CD14-positive monocyte (primary cell): ENCODE results near the gene SORBS1. TPM values are rescaled to one million over a fixed set of nuclear protein-coding genes. Genes with fewer than 3 reads are reported as not detected.

Experiments
- DNase-seq, 3 donors: peaks; one replicate each; pipeline ENCODE4 v3.0.0-alpha.2; 2011 to 2022
- H2AFZ ChIP-seq: 2 replicates; pipeline ENCODE4 v1.6.0; 2012; ENCODE audit warnings: mild to moderate bottlenecking, low read depth, low read length, inconsistent platforms; ENCODE audit not compliant: insufficient read depth, poor library complexity, severe bottlenecking
- H3K27ac ChIP-seq, 2 donors: 1 replicate in 1 of 2; 2 replicates in 1 of 2; pipeline ENCODE4 v1.5.1; 2012 to 2013; ENCODE audit warnings: low read length in 2 of 2, control low read depth in 1 of 2, inconsistent platforms in 1 of 2, low read depth in 1 of 2, mild to moderate bottlenecking in 1 of 2
- H3K27me3 ChIP-seq, 2 donors: one replicate each; pipeline versions ENCODE4 v1.6.0 to v1.6.1; 2011 to 2013; ENCODE audit warnings: low read length in 2 of 2; ENCODE audit not compliant: control insufficient read depth in 2 of 2, insufficient read depth in 2 of 2
- H3K36me3 ChIP-seq, 2 donors: replicated peaks in 1 of 2; 1 replicate in 1 of 2; 2 replicates in 1 of 2; pipeline versions ENCODE4 v1.5.1 to v1.6.1; 2012 to 2013; ENCODE audit warnings: low read length in 2 of 2, control low read depth in 1 of 2, inconsistent platforms in 1 of 2, mild to moderate bottlenecking in 1 of 2; ENCODE audit not compliant: insufficient read depth in 2 of 2, control insufficient read depth in 1 of 2
- H3K4me1 ChIP-seq, 2 donors: 1 replicate in 1 of 2; 2 replicates in 1 of 2; pipeline versions ENCODE4 v1.5.1 to v1.6.1; 2012 to 2013; ENCODE audit warnings: low read length in 2 of 2, control low read depth in 1 of 2, inconsistent platforms in 1 of 2, mild to moderate bottlenecking in 1 of 2, moderate library complexity in 1 of 2; ENCODE audit not compliant: insufficient read depth in 2 of 2, control insufficient read depth in 1 of 2
- H3K4me2 ChIP-seq: replicated peaks from 2 replicates; pipeline ENCODE3; 2012; ENCODE audit warnings: low read length, moderate library complexity, mild to moderate bottlenecking; ENCODE audit not compliant: poor library complexity, severe bottlenecking; ENCODE audit errors: extremely low read depth
- H3K4me3 ChIP-seq, 3 experiments: fragments of 200-600 bp in 1 of 3; sonication (generic) in 1 of 3; replicated peaks in 1 of 3; 1 replicate in 2 of 3; 2 replicates in 1 of 3; pipeline ENCODE4 v1.5.1; 2011 to 2013; ENCODE audit warnings: low read length in 3 of 3, mild to moderate bottlenecking in 3 of 3, control low read depth in 2 of 3, low read depth in 2 of 3, inconsistent platforms in 1 of 3, moderate library complexity in 1 of 3
- H3K79me2 ChIP-seq: 2 replicates; pipeline ENCODE4 v1.6.0; 2012; ENCODE audit warnings: mild to moderate bottlenecking, control low read depth, inconsistent platforms, low read length, moderate library complexity; ENCODE audit not compliant: insufficient read depth
- H3K9ac ChIP-seq: 2 replicates; pipeline ENCODE4 v1.6.0; 2017; ENCODE audit warnings: low read length, mild to moderate bottlenecking; ENCODE audit not compliant: insufficient read depth, poor library complexity, severe bottlenecking
- H3K9me3 ChIP-seq, 2 donors: replicated peaks in 1 of 2; 1 replicate in 1 of 2; 2 replicates in 1 of 2; pipeline versions ENCODE4 v1.5.1 to v1.6.1; 2012 to 2013; ENCODE audit warnings: low read length in 2 of 2, control low read depth in 1 of 2; ENCODE audit not compliant: control insufficient read depth in 1 of 2, insufficient read depth in 1 of 2
- H4K20me1 ChIP-seq: 2 replicates; pipeline ENCODE4 v1.6.0; 2012; ENCODE audit warnings: mild to moderate bottlenecking, low read length, control low read depth, moderate library complexity; ENCODE audit not compliant: insufficient read depth
- H3K27ac Mint-ChIP-seq, 7 donors: one replicate each; pipeline ENCODE4 v1.8.0; 2020; ENCODE audit warnings: mild to moderate bottlenecking in 7 of 7, mixed read lengths in 7 of 7, moderate library complexity in 6 of 7, inconsistent platforms in 2 of 7
- H3K27me3 Mint-ChIP-seq, 3 donors: one replicate each; pipeline ENCODE4 v1.8.0; 2021 to 2022; ENCODE audit warnings: low read depth in 3 of 3, mild to moderate bottlenecking in 3 of 3, mixed read lengths in 3 of 3, moderate library complexity in 3 of 3, inconsistent platforms in 1 of 3
- H3K36me3 Mint-ChIP-seq, 2 donors: one replicate each; pipeline ENCODE4 v1.8.0; 2020; ENCODE audit warnings: mixed read lengths in 2 of 2, inconsistent platforms in 1 of 2, mild to moderate bottlenecking in 1 of 2
- H3K4me1 Mint-ChIP-seq: one replicate; pipeline ENCODE4 v1.8.0; 2020; ENCODE audit warnings: mild to moderate bottlenecking, mixed read lengths
- H3K4me3 Mint-ChIP-seq, 2 donors: one replicate each; pipeline ENCODE4 v1.8.0; 2020; ENCODE audit warnings: mild to moderate bottlenecking in 2 of 2, mixed read lengths in 2 of 2, moderate library complexity in 1 of 2
- H3K9me3 Mint-ChIP-seq, 7 donors: one replicate each; pipeline ENCODE4 v1.8.0; 2020 to 2022; ENCODE audit warnings: mixed read lengths in 7 of 7, mild to moderate bottlenecking in 6 of 7, moderate library complexity in 6 of 7, inconsistent platforms in 2 of 7
- CTCF ChIP-seq: fragments of 200-600 bp; IDR thresholded peaks from one replicate; pipeline ENCODE4 v1.8.0; 2022; ENCODE audit warnings: antibody characterized with exemption, mild to moderate bottlenecking
- WGBS: methylation state at CpG from one replicate; pipeline ENCODE4 v1.1.5; 2013; ENCODE audit warnings: missing lambda C conversion rate; ENCODE audit not compliant: insufficient coverage; 5-methylcytosine and 5-hydroxymethylcytosine counted together
- intact Hi-C, 2 donors: fragments of 100-400 bp; cut with micrococcal nuclease; formaldehyde crosslinking; loops; one replicate each; pipeline versions ENCODE4 v1.15.0 to v1.15.1; 2023
- polyA plus RNA-seq, 3 donors: library from polyadenylated mRNA; depleted of rRNA in 1 of 3; unstranded in 2 of 3; stranded (reverse) in 1 of 3; fragments of 300-500 nt in 2 of 3; fragments of >200 nt in 1 of 3; fragmentation: Illumina TruSeq in 2 of 3; gene quantifications; 1 replicate in 2 of 3; 2 replicates in 1 of 3; pipeline ENCODE4 v1.2.3, GENCODE V29; 2012 to 2021

Gene SORBS1
- polyA plus RNA-seq, 3 donors: 0.08 to 0.15 TPM; not detected in 1

DNA sequence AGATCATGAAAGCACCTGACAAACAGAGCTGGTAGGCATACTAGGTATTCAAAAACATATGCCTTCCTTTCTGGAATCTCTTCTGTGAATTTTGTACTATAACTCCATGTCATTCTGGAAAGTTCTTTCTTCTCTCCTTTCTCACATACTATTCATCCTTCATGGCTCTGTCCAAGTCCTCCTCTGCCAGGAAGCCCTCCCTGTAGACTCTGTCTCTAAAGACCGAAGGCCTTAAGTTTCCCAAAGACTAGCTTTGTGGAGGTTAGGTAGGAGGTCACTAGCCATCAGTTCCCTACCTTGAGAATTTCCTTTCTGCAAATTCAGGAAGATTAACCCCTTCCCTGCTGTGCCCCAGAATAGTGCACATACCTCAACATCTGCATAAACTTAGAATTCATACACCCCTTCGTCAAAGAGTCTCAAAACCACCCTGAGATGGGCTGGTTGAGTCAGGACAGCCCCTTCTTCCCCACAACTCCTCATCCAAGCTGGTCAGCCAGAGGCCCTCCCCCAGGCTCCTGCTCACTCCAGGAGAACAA lies 20.6 kb downstream of the SORBS1 start:
- Mint-ChIP-seq H3K4me3 (no peak overlapping the region), H3K27me3 (peaks cover 0 to 4% (median 1%) of the 10 kb centered on the region in 3 donors), H3K27ac (no peak overlapping the region), H3K36me3 (no peaks in the 10 kb centered on the region), H3K4me1 (no peaks in the 10 kb centered on the region), H3K9me3 (no peaks in the 10 kb centered on the region)
- Histone ChIP-seq H4K20me1 (no peaks in the 10 kb centered on the region), H3K27ac (no peak overlapping the region), H3K79me2 (no peaks in the 10 kb centered on the region), H3K4me2 (no peak overlapping the region), H3K27me3 (no peaks in the 10 kb centered on the region), H2AFZ (no peak overlapping the region), H3K36me3 (no peaks in the 10 kb centered on the region), H3K4me3 (no peak overlapping the region), H3K4me1 (no peaks in the 10 kb centered on the region), H3K9ac (no peak overlapping the region), H3K9me3 (no peaks in the 10 kb centered on the region)
- WGBS: 92% methylated on average over 1 of the region's 2 CpGs
- DNase-seq: no peak
- TF ChIP-seq CTCF: no peak
- intact Hi-C loops: no loop called here

DNA sequence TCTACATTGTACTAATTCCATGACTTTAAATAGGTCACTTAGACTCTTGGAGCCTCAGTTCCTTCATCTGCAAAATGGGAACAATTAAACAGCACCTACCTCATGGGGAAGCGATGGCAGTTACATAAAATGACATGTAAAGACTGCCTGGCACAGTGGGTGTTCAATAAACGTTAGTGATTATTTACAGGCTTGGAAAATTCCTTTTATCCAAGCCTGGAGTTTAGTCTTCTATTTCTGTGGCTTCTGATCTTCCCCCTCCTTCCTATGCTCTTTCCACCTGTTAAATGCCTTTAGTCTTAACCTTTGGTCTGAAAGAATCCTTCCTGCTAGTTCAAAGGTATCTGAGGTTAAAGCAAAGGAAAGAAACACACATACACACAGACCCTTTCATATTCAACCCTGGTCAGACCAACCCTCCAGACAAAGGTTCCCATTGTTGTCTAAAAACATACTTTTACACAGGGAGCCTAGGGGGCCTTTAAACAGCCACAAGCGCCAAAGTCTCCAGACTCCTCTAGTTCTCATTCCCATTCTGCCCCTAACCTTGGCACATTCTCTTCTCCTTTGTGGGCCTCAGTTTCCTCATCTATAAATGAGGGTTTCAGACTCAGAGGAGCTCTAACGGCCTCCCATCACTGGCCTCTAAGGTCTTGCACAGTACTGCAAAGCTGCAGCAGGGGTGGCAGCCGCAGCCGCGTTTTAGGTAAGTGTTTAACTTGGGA lies 21.4 kb downstream of the SORBS1 start:
- H3K27ac Mint-ChIP-seq: no peak overlapping the region
- H3K36me3 Mint-ChIP-seq: no peaks in the 10 kb centered on the region
- Histone ChIP-seq H3K27ac (no peak overlapping the region), H3K9ac (no peak overlapping the region), H3K36me3 (no peaks in the 10 kb centered on the region), H3K27me3 (no peaks in the 10 kb centered on the region), H3K79me2 (no peaks in the 10 kb centered on the region), H3K4me1 (no peaks in the 10 kb centered on the region), H3K4me3 (no peak overlapping the region), H2AFZ (no peak overlapping the region), H4K20me1 (no peaks in the 10 kb centered on the region), H3K9me3 (no peaks in the 10 kb centered on the region), H3K4me2 (no peak overlapping the region)
- no peak for DNase-seq
- no peak for TF ChIP-seq CTCF
- 83% methylated on average over 1 of the region's 7 CpGs for WGBS
- H3K4me1 Mint-ChIP-seq: no peaks in the 10 kb centered on the region
- no peaks in the 10 kb centered on the region for H3K9me3 Mint-ChIP-seq
- intact Hi-C loops: no loop called here
- peaks cover 1 to 4% (median 2%) of the 10 kb centered on the region in 3 donors for H3K27me3 Mint-ChIP-seq
- H3K4me3 Mint-ChIP-seq: no peak overlapping the region
